BE2C (cell line): Measurements from ENCODE around the gene NPR3.

Experiments
- DNase-seq: peaks from one replicate; pipeline ENCODE4 v3.0.0-alpha.2; 2020
- H3K27me3 ChIP-seq: fragments of 250-450 bp; sonication (Bioruptor Pico); 2 replicates; pipeline ENCODE4 v1.5.1; 2020; ENCODE audit warnings: mild to moderate bottlenecking
- H3K36me3 ChIP-seq: fragments of 250-450 bp; sonication (Bioruptor Pico); 2 replicates; pipeline ENCODE4 v1.5.1; 2020; ENCODE audit warnings: mild to moderate bottlenecking
- H3K4me1 ChIP-seq: fragments of 250-450 bp; sonication (Bioruptor Pico); 2 replicates; pipeline ENCODE4 v1.5.1; 2020
- H3K4me3 ChIP-seq: 2 replicates; pipeline ENCODE4 v1.5.1; 2011; ENCODE audit warnings: low read depth, low read length
- H3K9me3 ChIP-seq: fragments of 250-450 bp; sonication (Bioruptor Pico); 2 replicates; pipeline ENCODE4 v1.5.1; 2020
- CTCF ChIP-seq: IDR thresholded peaks from 2 replicates; pipeline ENCODE4 v1.5.1; 2012; ENCODE audit warnings: mild to moderate bottlenecking, low read depth, low read length

Gene NPR3

GRCh38 chr5:32778403-32778802 lies 67.3 kb downstream of the NPR3 start:
- no peaks in the 10 kb centered on the region for H3K9me3 ChIP-seq

GRCh38 chr5:32779754-32780415 lies 68.8 kb downstream of the NPR3 start:
- no peak for DNase-seq
- TF ChIP-seq CTCF, result no peak
- H3K4me1 ChIP-seq, result no peaks in the 10 kb centered on the region
- no peaks in the 10 kb centered on the region for H3K36me3 ChIP-seq
- H3K9me3 ChIP-seq, result no peaks in the 10 kb centered on the region
- H3K4me3 ChIP-seq, result no peak overlapping the region
- no peaks in the 10 kb centered on the region for H3K27me3 ChIP-seq

More at GRCh38 chr5:32778403-32778802, 67.3 kb downstream of the NPR3 start:
- Histone ChIP-seq H3K4me3 (no peak overlapping the region), H3K27me3 (no peaks in the 10 kb centered on the region), H3K36me3 (no peaks in the 10 kb centered on the region), H3K4me1 (no peaks in the 10 kb centered on the region)
- TF ChIP-seq CTCF, result no peak
- DNase-seq, result no peak

GRCh38 chr5:32780508-32780919 lies 69.4 kb downstream of the NPR3 start:
- no peaks in the 10 kb centered on the region for H3K27me3 ChIP-seq
- DNase-seq, result no peak
- H3K36me3 ChIP-seq, result no peaks in the 10 kb centered on the region
- no peaks in the 10 kb centered on the region for H3K9me3 ChIP-seq
- no peak for TF ChIP-seq CTCF
- no peaks in the 10 kb centered on the region for H3K4me1 ChIP-seq
- H3K4me3 ChIP-seq, result no peak overlapping the region

- no peak for DNase-seq
- no peak for TF ChIP-seq CTCF
- H3K4me1 ChIP-seq, result no peaks in the 10 kb centered on the region
These were observed 72.5 kb downstream of the NPR3 start for GRCh38 chr5:32783661-32784060.

GRCh38 chr5:32785611-32786254 lies 74.6 kb downstream of the NPR3 start:
- Histone ChIP-seq H3K27me3 (peaks cover 2% of the 10 kb centered on the region), H3K36me3 (no peaks in the 10 kb centered on the region), H3K4me3 (no peak overlapping the region), H3K4me1 (no peaks in the 10 kb centered on the region), H3K9me3 (no peaks in the 10 kb centered on the region)
- no peak for DNase-seq
- TF ChIP-seq CTCF, result no peak

More at GRCh38 chr5:32783661-32784060, 72.5 kb downstream of the NPR3 start:
- Histone ChIP-seq H3K36me3 (no peaks in the 10 kb centered on the region), H3K4me3 (no peak overlapping the region), H3K27me3 (peaks cover 2% of the 10 kb centered on the region), H3K9me3 (no peaks in the 10 kb centered on the region)

- H3K9me3 ChIP-seq, result no peaks in the 10 kb centered on the region
- H3K27me3 ChIP-seq, result peaks cover 2% of the 10 kb centered on the region
- TF ChIP-seq CTCF, result no peak
- no peak overlapping the region for H3K4me3 ChIP-seq
- no peaks in the 10 kb centered on the region for H3K4me1 ChIP-seq
- no peak for DNase-seq
- H3K36me3 ChIP-seq, result no peaks in the 10 kb centered on the region
These were observed 75.2 kb downstream of the NPR3 start for GRCh38 chr5:32786311-32786710.
